Upper lobe of left lung (tissue), 4 donors: ENCODE data around the gene C1QL4.
"Not testable (repeated sequence)": the region's sequence is repeated elsewhere in the genome, so short reads cannot be mapped to it uniquely, and the experiment has no call there.

Source experiments
- EP300 ChIP-seq, 4 donors: sonication (generic); formaldehyde crosslinking; IDR thresholded peaks; one replicate each; pipeline ENCODE4 v1.5.1; 2017; ENCODE audit warnings: antibody characterized with exemption in 4 of 4, control low read depth in 2 of 4
- TF ChIP-seq, protein P1 (sequence below), 6 experiments: fragments of 450-650 bp in 4 of 6; fragments of 200-600 bp in 2 of 6; sonication (generic) in 2 of 6; IDR thresholded peaks; one replicate each; pipeline ENCODE4 v1.5.1; 2016 to 2019; ENCODE audit warnings: antibody characterized with exemption in 6 of 6

DNA sequence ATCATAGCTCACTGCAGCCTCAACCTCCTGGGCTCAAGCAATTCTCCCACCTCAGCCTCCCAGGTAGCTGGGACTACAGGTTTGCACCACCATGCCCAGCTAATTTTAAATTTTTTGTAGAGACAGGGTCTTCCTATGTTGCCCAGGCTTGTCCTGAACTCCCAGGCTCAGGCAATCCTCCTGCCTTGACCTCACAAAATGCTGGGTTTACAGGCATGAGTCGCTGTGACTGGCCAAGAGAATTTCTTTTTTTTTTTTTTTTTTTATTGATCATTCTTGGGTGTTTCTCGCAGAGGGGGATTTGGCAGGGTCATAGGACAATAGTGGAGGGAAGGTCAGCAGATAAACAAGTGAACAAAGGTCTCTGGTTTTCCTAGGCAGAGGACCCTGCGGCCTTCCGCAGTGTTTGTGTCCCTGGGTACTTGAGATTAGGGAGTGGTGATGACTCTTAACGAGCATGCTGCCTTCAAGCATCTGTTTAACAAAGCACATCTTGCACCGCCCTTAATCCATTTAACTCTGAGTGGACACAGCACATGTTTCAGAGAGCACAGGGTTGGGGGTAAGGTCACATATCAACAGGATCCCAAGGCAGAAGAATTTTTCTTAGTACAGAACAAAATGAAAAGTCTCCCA is 54.1 kb downstream of the C1QL4 start:
- not testable (repeated sequence) for TF ChIP-seq EP300 (IDR thresholded peaks at IDR 0.05)
- TF ChIP-seq, protein P1, sequence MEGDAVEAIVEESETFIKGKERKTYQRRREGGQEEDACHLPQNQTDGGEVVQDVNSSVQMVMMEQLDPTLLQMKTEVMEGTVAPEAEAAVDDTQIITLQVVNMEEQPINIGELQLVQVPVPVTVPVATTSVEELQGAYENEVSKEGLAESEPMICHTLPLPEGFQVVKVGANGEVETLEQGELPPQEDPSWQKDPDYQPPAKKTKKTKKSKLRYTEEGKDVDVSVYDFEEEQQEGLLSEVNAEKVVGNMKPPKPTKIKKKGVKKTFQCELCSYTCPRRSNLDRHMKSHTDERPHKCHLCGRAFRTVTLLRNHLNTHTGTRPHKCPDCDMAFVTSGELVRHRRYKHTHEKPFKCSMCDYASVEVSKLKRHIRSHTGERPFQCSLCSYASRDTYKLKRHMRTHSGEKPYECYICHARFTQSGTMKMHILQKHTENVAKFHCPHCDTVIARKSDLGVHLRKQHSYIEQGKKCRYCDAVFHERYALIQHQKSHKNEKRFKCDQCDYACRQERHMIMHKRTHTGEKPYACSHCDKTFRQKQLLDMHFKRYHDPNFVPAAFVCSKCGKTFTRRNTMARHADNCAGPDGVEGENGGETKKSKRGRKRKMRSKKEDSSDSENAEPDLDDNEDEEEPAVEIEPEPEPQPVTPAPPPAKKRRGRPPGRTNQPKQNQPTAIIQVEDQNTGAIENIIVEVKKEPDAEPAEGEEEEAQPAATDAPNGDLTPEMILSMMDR (IDR thresholded peaks at IDR 0.05), result not testable (repeated sequence)
